Transverse colon (tissue), 4 donors: Measurements from ENCODE around the gene TNRC18.

ENCODE experiments used
- CTCF ChIP-seq, 5 experiments: fragments of 200-600 bp in 3 of 5; fragments of 450-650 bp in 2 of 5; sonication (generic) in 3 of 5; IDR thresholded peaks; 1 replicate in 2 of 5; 2 replicates in 3 of 5; pipeline ENCODE4 v1.5.1; 2016 to 2017; ENCODE audit warnings: antibody characterized with exemption in 5 of 5, inconsistent platforms in 3 of 5, mild to moderate bottlenecking in 2 of 5, moderate library complexity in 1 of 5
- EP300 ChIP-seq: sonication (generic); formaldehyde crosslinking; IDR thresholded peaks from one replicate; pipeline ENCODE4 v1.6.1; 2017; ENCODE audit warnings: antibody characterized with exemption, low read depth
- POLR2A ChIP-seq: fragments of 450-650 bp; IDR thresholded peaks from one replicate; pipeline ENCODE4 v1.6.1; 2016; ENCODE audit warnings: antibody characterized with exemption, mild to moderate bottlenecking, moderate library complexity
- POLR2AphosphoS5 ChIP-seq, 3 donors: sonication (generic); formaldehyde crosslinking; IDR thresholded peaks; one replicate each; pipeline ENCODE4 v1.6.1; 2016; ENCODE audit warnings: antibody characterized with exemption in 3 of 3

- TF ChIP-seq EP300 = no peak
- TF ChIP-seq CTCF (IDR thresholded peaks at IDR 0.05) = no peak
- TF ChIP-seq POLR2A = no peak
- no peak for TF ChIP-seq POLR2AphosphoS5 (IDR thresholded peaks at IDR 0.05)
Observed at GRCh38 chr7:5343884-5344283, 79.8 kb downstream of the TNRC18 start.
